ENCODE data around the gene NUP35. TPM values are rescaled to one million over a fixed set of nuclear protein-coding genes. Genes with fewer than 3 reads are reported as not detected.

The NUP35 gene
- total RNA-seq, 1 experiment from 2014 or later = 33.4 TPM

- Histone ChIP-seq H4K20me1 (ENCODE audit: insufficient read depth) (no peaks in the 10 kb centered on the region), H3K4me3 (replicated peaks in 1 of 2; ENCODE audit: low read depth in 1 of 2, low read length in 2 of 2) (no peak overlapping the region), H3K9me2 (ENCODE audit: insufficient read depth) (no peaks in the 10 kb centered on the region), H2AFZ (ENCODE audit: low read depth, low read length, poor library complexity, severe bottlenecking) (no peak overlapping the region), H3K27ac (ENCODE audit: low read depth, low read length) (no peak overlapping the region), H3K4me1 (ENCODE audit: control insufficient read depth in 1 of 2, insufficient read depth in 2 of 2, low read length in 2 of 2) (no peaks in the 10 kb centered on the region), H3K27me3 (ENCODE audit: insufficient read depth, low read length) (no peaks in the 10 kb centered on the region), H3K9me3 (ENCODE audit: control insufficient read depth in 1 of 2, insufficient read depth in 1 of 2, low read depth in 1 of 2, low read length in 2 of 2) (no peaks in the 10 kb centered on the region), H3K4me2 (ENCODE audit: low read length) (no peak overlapping the region), H3K36me3 (ENCODE audit: control insufficient read depth in 1 of 2, insufficient read depth in 2 of 2, low read length in 2 of 2) (peaks cover 2 to 20% of the 10 kb centered on the region in 2 experiments; a peak in 1 of 4 replicates), H3K9ac (ENCODE audit: low read length) (no peak overlapping the region), H3K79me2 (ENCODE audit: insufficient read depth, low read length) (peaks cover 50% of the 10 kb centered on the region)
- POLR2A ChIA-PET = no interaction called here
- no peak; the same call in 1 of the 2 replicates for ATAC-seq
- DNase-seq (ENCODE audit: low read depth, low spot score) = no peak
- TF ChIP-seq MAX (IDR thresholded peaks at IDR 0.05) (no peak), ZFX (IDR thresholded peaks at IDR 0.05) (no peak)
- RAD21 ChIA-PET (ENCODE audit: low non-redundant PET in 1 of 2, low total read pairs in 2 of 2, uncharacterized antibody in 2 of 2, unreplicated experiment in 2 of 2) = no interaction called here
- no TSS peak for BruUV-seq (replicated peaks)
- intact Hi-C loops (cut with micrococcal nuclease) = no loop called here
- CTCF ChIA-PET = no interaction called here
Measured at GRCh38 chr2:183185534-183185933, 61.3 kb downstream of the NUP35 start.

GRCh38 chr2:183186296-183186695, 62.1 kb downstream of the NUP35 start:
- H3K9me2 ChIP-seq (ENCODE audit: insufficient read depth) = no peaks in the 10 kb centered on the region
- no peak overlapping the region for H3K9ac ChIP-seq (ENCODE audit: low read length)
- DNase-seq (ENCODE audit: low read depth, low spot score) = no peak
- H2AFZ ChIP-seq (ENCODE audit: low read depth, low read length, poor library complexity, severe bottlenecking) = no peak overlapping the region
- ChIA-PET RAD21 (ENCODE audit: low non-redundant PET in 1 of 2, low total read pairs in 2 of 2, uncharacterized antibody in 2 of 2, unreplicated experiment in 2 of 2) (no interaction called here), CTCF (no interaction called here), POLR2A (no interaction called here)
- no peaks in the 10 kb centered on the region for H3K27me3 ChIP-seq (ENCODE audit: insufficient read depth, low read length)
- H4K20me1 ChIP-seq (ENCODE audit: insufficient read depth) = no peaks in the 10 kb centered on the region
- TF ChIP-seq POLR2A (IDR thresholded peaks at IDR 0.05; ENCODE audit: borderline replicate concordance, extremely low read depth, insufficient read depth, insufficient read length) = no peak
- TF ChIP-seq EZH2 (IDR thresholded peaks at IDR 0.05) = no peak
- TF ChIP-seq SP1 (IDR thresholded peaks at IDR 0.05; ENCODE audit: low read depth) = no peak
- TF ChIP-seq TCF7L2 (IDR thresholded peaks at IDR 0.05; ENCODE audit: borderline replicate concordance, extremely low read depth, insufficient read depth, insufficient read length) = no peak
- TF ChIP-seq ZNF274 (IDR thresholded peaks at IDR 0.05; ENCODE audit: low read depth, low read length) = no peak
- H3K4me3 ChIP-seq (replicated peaks in 1 of 2; ENCODE audit: low read depth in 1 of 2, low read length in 2 of 2) = no peak overlapping the region
- no peak for ATAC-seq
- H3K36me3 ChIP-seq (ENCODE audit: control insufficient read depth in 1 of 2, insufficient read depth in 2 of 2, low read length in 2 of 2) = peaks cover 2 to 20% of the 10 kb centered on the region in 2 experiments; a peak in 1 of 4 replicates
- no peak overlapping the region for H3K27ac ChIP-seq (ENCODE audit: low read depth, low read length)
- no peak overlapping the region for H3K4me2 ChIP-seq (ENCODE audit: low read length)
- H3K79me2 ChIP-seq (ENCODE audit: insufficient read depth, low read length) = peaks cover 50% of the 10 kb centered on the region
- H3K9me3 ChIP-seq (ENCODE audit: control insufficient read depth in 1 of 2, insufficient read depth in 1 of 2, low read depth in 1 of 2, low read length in 2 of 2) = no peaks in the 10 kb centered on the region
- intact Hi-C loops (cut with micrococcal nuclease) = no loop called here
- no TSS peak for BruUV-seq (replicated peaks)
- no peaks in the 10 kb centered on the region for H3K4me1 ChIP-seq (ENCODE audit: control insufficient read depth in 1 of 2, insufficient read depth in 2 of 2, low read length in 2 of 2)
